GM12878 (cell line): Measurements from ENCODE around the gene ADAMTSL3. TPM values are rescaled to one million over a fixed set of nuclear protein-coding genes. Genes with fewer than 3 reads are reported as not detected.
A peak's percentile ranks its signal among the peaks of the same experiment; 100 is the strongest.
"Not testable (repeated sequence)": the region's sequence is repeated elsewhere in the genome, so short reads cannot be mapped to it uniquely, and the experiment has no call there.

ENCODE experiments used
- ATAC-seq: fragments of 200-7000 bp; cut with Tn5 transposase; 3 replicates; pipeline ENCODE4 v1.9.1; 2020; ENCODE audit warnings: mild to moderate bottlenecking, moderate library complexity
- BruUV-seq: library from RNA; stranded (reverse); fragments of 400-500 nt; replicated peaks from 2 replicates; lab custom pipeline; 2021; lab: Mats Ljungman, UMichigan
- CTCF ChIA-PET: fragments of 300-600 bp; sonication (Branson Sonifier 250); formaldehyde crosslinking; extraction: SDS; loops from one replicate; lab custom pipeline; 2021; ENCODE audit warnings: inconsistent platforms; lab: Yijun Ruan, JAX
- POLR2A ChIA-PET: fragments of 350-600 bp; formaldehyde crosslinking; extraction: SDS; loops from one replicate; lab custom pipeline; 2021; ENCODE audit warnings: inconsistent platforms; lab: Charles Lee
- RAD21 ChIA-PET: fragments of 300-600 bp; sonication (Branson Sonifier 250); formaldehyde crosslinking; loops from one replicate; lab custom pipeline; 2023; ENCODE audit warnings: antibody characterized with exemption; ENCODE audit not compliant: unreplicated experiment; lab: Charles Lee
- SMC1A ChIA-PET: fragments of 300-600 bp; sonication (Branson Sonifier 250); formaldehyde crosslinking; loops from one replicate; lab custom pipeline; 2023; ENCODE audit not compliant: unreplicated experiment, uncharacterized antibody; lab: Charles Lee
- DNase-seq: peaks from one replicate; pipeline ENCODE4 v3.0.0-alpha.2; 2011; ENCODE audit warnings: low read depth, low spot score
- FAIRE-seq: peaks from 3 replicates; lab custom pipeline; 2011; peaks lifted over from hg19 to GRCh38; lab: Jason Lieb, UNC
- H2AFZ ChIP-seq: 2 replicates; pipeline ENCODE4 v1.6.0; 2011; ENCODE audit warnings: low read depth, low read length, control low read depth; ENCODE audit not compliant: control insufficient read depth
- H3K27ac ChIP-seq: 2 replicates; pipeline ENCODE4 v1.5.1; 2011; ENCODE audit warnings: control low read depth; ENCODE audit not compliant: control insufficient read depth, insufficient read depth
- H3K27me3 ChIP-seq, 2 experiments: replicated peaks in 1 of 2; 2 replicates each; pipeline versions ENCODE4 v1.6.0 to v1.6.1; 2011; ENCODE audit warnings: low read length in 1 of 2; ENCODE audit not compliant: control insufficient read depth in 2 of 2, insufficient read depth in 2 of 2
- H3K36me3 ChIP-seq, 2 experiments: 2 replicates each; pipeline ENCODE4 v1.5.1; 2011; ENCODE audit warnings: low read length in 1 of 2; ENCODE audit not compliant: control insufficient read depth in 2 of 2, insufficient read depth in 2 of 2
- H3K4me1 ChIP-seq: 2 replicates; pipeline ENCODE4 v1.6.1; 2011; ENCODE audit warnings: mild to moderate bottlenecking, low read length, moderate library complexity, mixed read lengths; ENCODE audit not compliant: control insufficient read depth, insufficient read depth
- H3K4me2 ChIP-seq: 2 replicates; pipeline ENCODE4 v1.6.0; 2011; ENCODE audit warnings: control low read depth; ENCODE audit not compliant: control insufficient read depth, insufficient read depth
- H3K4me3 ChIP-seq: fragments of 200-600 bp; sonication (generic); 2 replicates; pipeline ENCODE4 v1.5.1; 2016
- H3K79me2 ChIP-seq: 2 replicates; pipeline ENCODE4 v1.6.0; 2011; ENCODE audit warnings: low read length; ENCODE audit not compliant: control insufficient read depth, insufficient read depth
- H3K9ac ChIP-seq: 2 replicates; pipeline ENCODE4 v1.8.0; 2011; ENCODE audit warnings: low read length, control low read depth, mixed read lengths; ENCODE audit not compliant: control insufficient read depth, insufficient read depth
- H3K9me3 ChIP-seq: replicated peaks from 3 replicates; pipeline ENCODE4 v1.5.1; 2011; ENCODE audit warnings: mild to moderate bottlenecking, low read length; ENCODE audit not compliant: control insufficient read depth, insufficient read depth
- H4K20me1 ChIP-seq: 2 replicates; pipeline ENCODE4 v1.6.0; 2011; ENCODE audit not compliant: control insufficient read depth, insufficient read depth
- WGBS: methylation state at CpG from one replicate; pipeline ENCODE4 v1.1.6; 2016; ENCODE audit warnings: low lambda C conversion rate; ENCODE audit not compliant: insufficient replicate concordance, insufficient coverage; ENCODE audit errors: missing lambda C conversion rate; 5-methylcytosine and 5-hydroxymethylcytosine counted together
- in situ Hi-C: fragments of 300-500 bp; cut with MboI; formaldehyde crosslinking; loops from 9 replicates; pipeline ENCODE4 v1.14.3; 2018; ENCODE audit warnings: mixed read lengths
- intact Hi-C: fragments of 100-400 bp; cut with micrococcal nuclease; formaldehyde crosslinking; loops from one replicate; pipeline ENCODE4 v1.14.2; 2022; ENCODE audit not compliant: unreplicated experiment
- polyA plus RNA-seq, 11 experiments: library from polyadenylated mRNA; depleted of rRNA in 4 of 11; unstranded in 6 of 11; stranded (reverse) in 5 of 11; fragments of >200 nt; fragmentation: Nextera tagmentation in 4 of 11; fragmentation: Illumina TruSeq in 1 of 11; extraction: Ambion mirVana in 4 of 11; extraction: Trizol in 1 of 11; gene quantifications; 1 replicate in 1 of 11; 2 replicates in 10 of 11; pipeline versions ENCODE4 v1.2.1 to v1.2.3, GENCODE V29; 2011 to 2016; ENCODE audit warnings: inconsistent platforms in 2 of 11, missing spikeins in 2 of 11, low read depth in 1 of 11
- total RNA-seq, 4 experiments: library from RNA; depleted of rRNA in 3 of 4; stranded (reverse); fragments of >200 nt in 3 of 4; fragmentation: Illumina TruSeq in 1 of 4; extraction: Trizol in 1 of 4; gene quantifications; 2 replicates each; pipeline versions ENCODE4 v1.2.1 to v1.2.3, GENCODE V29; 2013 to 2021

The ADAMTSL3 gene
- total and polyA plus RNA-seq, 10 of the 15 experiments (the other 5 are each of a cell fraction or from before 2014, with no cell fraction given) = 0.01 to 0.28 (median 0.13) TPM

DNA sequence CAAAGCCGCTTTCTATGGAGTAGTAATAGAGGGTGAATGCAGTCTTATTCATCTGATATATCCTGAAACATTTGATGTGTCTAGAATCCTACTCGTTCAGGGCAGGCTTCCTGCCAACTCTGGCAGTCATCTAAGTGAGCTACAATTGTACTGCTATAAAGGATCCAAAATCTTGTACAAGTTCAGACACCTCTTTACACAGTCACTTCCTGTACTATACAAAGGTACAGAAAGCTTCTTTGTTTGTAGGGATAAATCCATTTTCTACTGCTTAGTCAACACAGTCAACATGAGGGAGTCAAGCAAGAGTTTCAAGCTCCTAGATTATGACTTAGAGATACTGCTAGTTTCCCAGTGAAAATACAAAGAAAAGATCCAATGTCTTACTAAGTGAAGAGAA is 414.8 kb downstream of the ADAMTSL3 start:
- POLR2A ChIA-PET, intact Hi-C loops, H3K9me3 ChIP-seq, H4K20me1 ChIP-seq, H2AFZ ChIP-seq, SMC1A ChIA-PET, H3K4me3 ChIP-seq, H3K4me2 ChIP-seq, BruUV-seq, RAD21 ChIA-PET, H3K79me2 ChIP-seq, FAIRE-seq, H3K27me3 ChIP-seq, in situ Hi-C loops, H3K36me3 ChIP-seq, DNase-seq, ATAC-seq, H3K4me1 ChIP-seq, H3K9ac ChIP-seq, H3K27ac ChIP-seq: not testable (repeated sequence)
- 40% methylated on average over 2 of the region's 2 CpGs for WGBS
- CTCF ChIA-PET = interaction anchor here (0.8 kb wide), 1 partner anchor 13 kb away, joined by 3 read pairs; no protein-coding TSS in a partner anchor

DNA sequence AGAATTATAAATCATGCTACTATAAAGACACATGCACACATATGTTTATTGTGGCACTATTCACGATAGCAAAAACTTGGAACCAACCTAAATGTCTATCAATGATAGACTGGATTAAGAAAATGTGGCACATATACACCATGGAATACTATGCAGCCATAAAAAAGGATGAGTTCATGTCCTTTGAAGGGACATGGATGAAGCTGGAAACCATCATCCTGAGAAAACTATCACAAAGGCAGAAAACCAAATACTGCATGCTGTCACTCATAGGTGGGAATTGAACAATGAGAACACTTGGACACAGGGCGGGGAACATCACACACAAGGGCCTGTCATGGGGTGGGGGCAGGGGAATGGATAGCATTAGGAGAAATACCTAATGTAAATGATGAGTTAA is 424.1 kb downstream of the ADAMTSL3 start:
- intact Hi-C loops, H2AFZ ChIP-seq, FAIRE-seq, H3K4me2 ChIP-seq, CTCF ChIA-PET, RAD21 ChIA-PET, H3K36me3 ChIP-seq, H3K4me3 ChIP-seq, POLR2A ChIA-PET, H3K9ac ChIP-seq, SMC1A ChIA-PET, H4K20me1 ChIP-seq, BruUV-seq, H3K79me2 ChIP-seq, ATAC-seq, H3K9me3 ChIP-seq, H3K27ac ChIP-seq, DNase-seq, in situ Hi-C loops, H3K4me1 ChIP-seq, H3K27me3 ChIP-seq: not testable (repeated sequence)
- WGBS = 36% methylated on average over 2 of the region's 2 CpGs

DNA sequence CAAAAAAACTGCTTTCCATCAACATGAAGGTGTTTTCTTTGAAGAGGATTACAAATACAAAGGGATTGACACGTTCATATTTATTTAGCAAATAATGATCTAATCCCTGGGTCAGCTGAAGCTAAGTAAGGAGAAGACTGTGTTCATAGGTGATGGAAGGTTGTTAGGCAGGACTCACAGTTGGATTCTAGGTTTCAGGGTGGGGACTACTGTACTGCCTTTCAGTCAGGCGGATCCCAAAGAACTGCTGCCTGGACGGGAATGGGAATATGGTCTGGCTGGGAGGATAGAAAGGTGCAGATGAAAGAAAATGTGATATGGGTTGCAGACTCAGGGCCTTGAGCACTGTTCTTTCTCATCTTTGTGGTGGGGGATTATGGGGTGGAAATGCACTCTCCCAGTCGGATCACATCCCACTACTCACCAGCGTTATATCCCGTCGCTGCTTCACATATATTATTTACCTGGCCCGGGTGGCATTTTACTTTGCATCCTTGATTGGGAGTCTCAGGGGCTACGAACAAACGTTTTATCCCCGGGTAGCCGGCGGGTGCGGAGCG is 425.5 kb downstream of the ADAMTSL3 start:
- H3K9me3 ChIP-seq, H3K27me3 ChIP-seq, H3K9ac ChIP-seq, H3K27ac ChIP-seq, ATAC-seq, H3K79me2 ChIP-seq, in situ Hi-C loops, POLR2A ChIA-PET, CTCF ChIA-PET, H4K20me1 ChIP-seq, H3K36me3 ChIP-seq, SMC1A ChIA-PET, BruUV-seq, FAIRE-seq, intact Hi-C loops, H3K4me1 ChIP-seq, RAD21 ChIA-PET, DNase-seq: not testable (repeated sequence)
- Histone ChIP-seq H3K4me3 (peak overlapping the region; percentile 79), H2AFZ (peak overlapping the region; percentile 84), H3K4me2 (peak overlapping the region; percentile 94)
- WGBS = 38% methylated on average over 15 of the region's 15 CpGs
